DND-41 (cell line): ENCODE measurements around the gene CDYL.

Experiments used
- CTCF ChIP-seq: IDR thresholded peaks from 2 replicates; pipeline ENCODE4 v1.5.1; 2012; ENCODE audit warnings: borderline replicate concordance, low read length, moderate library complexity, mild to moderate bottlenecking; ENCODE audit not compliant: poor library complexity, severe bottlenecking; ENCODE audit errors: extremely low read depth
- EZH2 ChIP-seq: IDR thresholded peaks from 3 replicates; pipeline ENCODE4 v1.6.1; 2012; ENCODE audit warnings: borderline replicate concordance, low read depth, mild to moderate bottlenecking, moderate library complexity, low read length, inconsistent platforms; ENCODE audit not compliant: severe bottlenecking

DNA sequence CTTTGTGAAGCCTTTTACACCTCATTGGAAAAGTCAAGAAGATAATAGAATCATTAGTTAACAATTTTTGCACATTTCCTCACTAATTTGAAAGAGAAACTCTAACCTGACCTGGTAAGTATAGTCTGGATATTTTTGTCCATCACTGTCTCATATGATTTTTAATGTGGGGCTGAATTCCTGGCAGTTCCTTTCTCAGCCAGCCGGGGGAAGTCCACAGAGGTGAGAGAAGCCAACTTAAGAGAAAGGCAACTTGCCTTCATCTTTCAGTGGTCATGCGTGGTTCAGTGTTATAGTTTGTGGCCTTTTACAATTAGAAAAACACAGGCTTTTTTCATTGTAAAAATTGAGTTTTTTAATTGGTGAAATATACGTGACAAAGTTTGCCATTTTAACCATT, 80.6 kb downstream of the CDYL start:
- TF ChIP-seq CTCF (no peak), EZH2 (no peak)
